Inflammatory macrophage treated with lipopolysaccharide for 4 hours (primary cell): Measurements from ENCODE around the gene HES5.

Source experiments
- DNase-seq: peaks from one replicate; pipeline ENCODE4 v3.0.0-alpha.2; 2020

Gene HES5

DNA sequence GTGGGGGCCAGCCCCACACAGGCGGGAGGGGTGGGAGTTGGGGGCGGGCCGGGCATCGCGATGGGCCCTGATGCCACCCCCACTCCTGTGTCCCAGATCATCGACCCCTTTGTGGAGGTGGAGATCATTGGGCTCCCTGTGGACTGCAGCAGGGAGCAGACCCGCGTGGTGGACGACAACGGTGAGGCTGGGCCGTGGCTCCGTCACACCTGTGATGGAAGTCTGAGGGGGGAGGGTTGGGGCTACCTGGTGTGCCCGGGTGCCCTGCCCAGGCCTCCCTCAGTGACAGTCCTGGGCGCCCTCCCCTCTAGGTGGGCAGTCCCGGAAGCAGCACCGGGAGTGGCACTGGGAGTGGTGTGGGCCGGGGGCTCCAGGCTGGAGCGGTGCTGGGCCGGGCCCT is 31.4 kb downstream of the HES5 start:
- DNase-seq, result no peak

DNA sequence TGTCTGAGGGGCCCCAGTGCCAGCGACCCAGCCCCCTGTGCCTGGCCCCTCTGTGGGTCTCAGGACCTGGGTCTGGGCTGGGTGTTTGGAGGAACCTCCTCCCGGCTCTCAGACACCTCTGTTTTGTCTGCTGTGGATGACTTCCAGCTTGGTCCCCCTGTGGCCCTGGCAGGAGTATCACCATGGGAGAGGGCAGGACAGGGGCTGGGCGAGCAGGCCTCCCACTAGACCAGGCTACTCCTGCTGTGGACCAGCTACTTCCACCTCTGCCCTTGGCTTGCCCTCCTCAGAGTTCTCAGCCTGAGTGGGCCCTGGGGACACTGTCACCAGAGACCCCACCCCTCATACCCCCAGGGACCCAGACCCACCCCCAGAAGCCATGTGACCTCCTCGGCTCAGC is 32.2 kb downstream of the HES5 start:
- no peak for DNase-seq

GRCh38 chr1:2496746-2497145 is 33.3 kb downstream of the HES5 start:
- no peak for DNase-seq

DNA sequence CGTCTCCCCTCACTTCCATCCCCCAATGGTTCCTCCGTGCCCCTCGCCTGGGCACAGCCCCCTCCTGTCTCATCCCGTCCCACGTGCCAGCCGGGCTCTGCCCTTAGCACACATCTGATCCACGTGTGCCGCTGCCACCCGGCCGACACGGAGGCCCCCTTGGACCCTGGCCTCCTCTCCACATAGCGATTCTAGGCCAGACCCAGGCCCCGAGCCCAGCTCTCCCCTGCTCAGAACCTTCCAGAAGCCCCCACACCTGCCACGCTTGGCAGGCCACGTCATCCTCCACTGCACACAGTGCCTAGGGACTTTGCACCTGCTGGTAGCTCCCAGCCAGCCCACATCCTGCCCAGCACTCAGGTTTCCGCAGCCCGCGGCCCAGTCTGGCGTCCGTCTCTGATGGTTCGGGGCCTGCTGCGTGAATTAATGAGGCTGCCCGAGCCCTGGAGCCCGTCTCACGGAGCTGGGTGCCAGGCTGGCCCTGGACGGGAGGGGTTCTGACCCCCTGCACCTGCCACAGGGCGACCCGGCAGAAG is 33.9 kb downstream of the HES5 start:
- no peak for DNase-seq

DNA sequence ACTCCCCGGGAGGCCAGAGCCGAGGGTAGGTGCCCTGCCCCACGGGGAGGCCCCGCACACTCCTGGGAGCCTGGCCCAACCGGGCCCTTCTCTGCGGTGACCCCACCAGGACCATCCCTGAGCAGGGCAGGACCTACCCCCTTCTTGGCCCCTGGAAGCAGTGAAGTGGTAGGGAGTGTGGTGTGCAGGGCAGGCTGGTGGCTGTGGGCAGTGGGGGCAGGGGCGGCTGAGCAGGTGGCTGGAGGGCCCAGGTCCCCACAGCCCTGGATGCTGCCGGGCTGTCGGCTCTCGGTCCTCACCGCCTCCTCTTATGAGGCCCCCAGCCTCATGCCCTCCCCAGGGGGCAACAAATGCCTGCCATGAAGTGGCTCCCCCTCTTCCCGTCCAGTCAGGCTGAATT is 34.5 kb downstream of the HES5 start:
- no peak for DNase-seq

- DNase-seq, result no peak
Measured at GRCh38 chr1:2495026-2495425, 35.0 kb downstream of the HES5 start.

- DNase-seq, result no peak
Measured at GRCh38 chr1:2494323-2494693, 35.8 kb downstream of the HES5 start.

DNA sequence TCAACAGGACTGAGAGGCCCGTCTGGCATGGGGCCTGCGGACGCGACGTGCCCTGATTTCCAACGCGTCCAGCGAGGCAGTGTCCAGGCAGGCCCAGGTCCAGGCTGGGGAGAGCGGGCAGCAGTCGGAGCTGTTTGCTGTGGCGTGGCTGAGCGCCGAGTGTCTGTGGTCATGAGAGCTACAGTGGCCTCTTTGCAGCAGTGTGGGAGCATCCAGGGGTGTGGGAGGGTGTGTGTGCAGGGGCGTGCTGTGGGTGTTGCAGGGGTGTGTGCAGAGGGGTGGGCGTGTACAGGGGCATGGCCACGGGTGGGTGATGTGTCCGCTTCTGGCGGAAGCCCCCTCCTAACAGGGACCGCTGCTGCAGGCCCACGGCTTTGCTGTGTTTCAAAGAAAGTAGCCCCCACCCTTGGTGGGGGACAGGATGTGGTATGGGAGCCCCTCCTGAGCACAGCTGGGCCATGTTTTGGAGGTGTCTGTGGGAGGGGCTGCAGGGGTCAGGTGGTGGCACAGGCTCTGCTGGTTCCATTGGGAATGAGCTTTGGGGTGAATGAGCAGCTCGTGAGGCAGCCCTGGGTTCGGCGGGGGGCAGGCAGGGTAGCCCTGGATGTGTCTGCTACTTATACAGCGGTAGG is 36.3 kb downstream of the HES5 start:
- DNase-seq, result no peak

DNA sequence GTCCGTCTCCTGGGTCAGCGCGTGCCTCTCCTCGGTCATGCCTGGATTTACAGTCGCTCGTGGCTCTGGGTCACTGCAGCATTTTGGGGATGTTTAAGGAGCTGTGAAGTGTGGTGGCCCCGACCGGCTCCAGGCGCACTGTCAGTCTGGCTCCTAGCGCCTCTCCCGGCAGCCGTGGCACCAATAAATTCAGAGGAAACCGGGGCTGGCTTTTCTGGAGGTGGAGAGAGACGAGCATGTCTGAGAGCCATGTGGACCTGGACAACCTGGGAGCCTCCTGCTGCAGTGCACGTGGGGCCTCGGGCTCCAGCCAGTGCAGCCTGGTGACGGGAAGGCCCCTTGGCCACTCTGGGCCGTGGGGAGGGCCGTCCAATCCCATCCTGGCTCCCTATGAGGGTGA is 36.8 kb downstream of the HES5 start:
- no peak for DNase-seq

DNA sequence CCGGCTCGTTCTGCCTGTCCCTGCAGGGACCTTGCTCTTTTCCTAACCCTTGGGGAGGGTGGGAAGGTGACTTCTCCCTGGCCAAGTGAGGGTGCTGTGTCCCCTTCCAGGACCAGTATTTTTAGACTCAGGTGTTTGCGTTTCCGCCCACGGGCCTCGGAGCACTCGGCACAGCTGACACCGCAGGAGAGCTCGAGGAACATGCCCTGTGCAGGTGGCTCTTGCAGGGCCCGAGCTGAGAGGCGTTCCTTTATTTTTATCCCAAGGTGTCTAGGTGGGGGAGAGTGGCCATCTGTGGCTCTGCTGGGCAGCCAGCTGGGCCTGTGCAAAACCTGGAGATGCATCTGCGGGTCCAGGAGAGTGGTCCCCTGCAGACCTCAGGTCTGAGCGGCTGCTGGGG is 38.0 kb downstream of the HES5 start:
- no peak for DNase-seq

DNA sequence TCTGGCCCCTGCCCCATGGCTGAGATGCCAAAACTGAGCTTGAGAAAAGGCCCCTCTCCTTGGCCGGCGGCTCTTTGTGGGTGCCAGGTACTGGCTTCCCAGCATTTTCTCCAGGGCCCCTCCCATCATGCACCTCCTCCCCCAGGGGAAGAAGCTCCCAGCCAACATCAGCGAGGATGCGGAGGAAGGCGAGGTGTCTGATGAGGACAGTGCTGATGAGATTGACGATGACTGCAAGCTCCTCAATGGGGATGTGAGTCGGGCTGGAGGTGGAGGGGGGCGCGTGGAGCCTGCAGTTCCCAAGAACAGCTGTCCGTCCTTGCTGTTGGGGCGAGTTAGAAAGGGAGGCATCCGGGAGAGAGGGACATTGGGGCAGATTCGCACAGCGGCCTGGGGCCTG is 40.4 kb downstream of the HES5 start:
- no peak for DNase-seq

DNA sequence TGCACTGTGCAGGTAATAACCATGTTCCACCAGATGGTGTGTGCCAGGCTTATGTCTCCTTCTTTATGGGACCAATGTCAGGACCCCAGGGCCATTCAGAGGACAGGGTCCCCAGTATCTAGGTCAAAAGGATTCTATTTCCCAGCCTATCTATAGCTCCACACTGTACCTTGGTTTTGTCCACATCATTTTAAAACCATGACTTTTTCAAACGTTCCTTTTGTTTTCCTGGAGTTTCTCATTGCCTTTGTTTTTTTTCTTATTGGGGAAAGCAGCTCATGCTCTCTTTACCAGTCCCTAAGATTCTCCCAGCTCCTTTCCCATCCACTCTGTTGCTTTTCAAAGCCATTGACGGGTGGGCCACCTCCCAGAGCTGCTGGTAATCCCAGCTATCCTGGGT is 41.4 kb downstream of the HES5 start:
- DNase-seq, result no peak

DNA sequence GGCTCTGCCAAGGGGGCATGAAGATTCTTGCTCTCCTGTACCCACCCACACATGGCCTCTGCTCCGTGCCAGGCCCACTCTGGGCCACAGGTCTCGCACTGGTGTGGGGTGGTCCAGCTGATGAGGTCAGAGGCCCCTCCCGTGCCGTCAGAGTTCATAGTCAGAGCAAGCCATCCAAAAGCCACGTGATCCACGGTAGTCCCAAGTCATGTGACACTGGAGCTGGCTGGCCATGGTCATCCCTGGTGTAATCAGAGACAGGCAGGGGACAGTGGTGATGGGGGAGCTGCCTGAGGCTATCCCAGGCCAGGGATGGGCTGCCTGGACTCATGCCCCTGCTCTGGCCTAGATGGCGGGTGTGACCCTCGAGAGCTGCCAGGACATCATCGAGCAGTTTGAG is 43.5 kb downstream of the HES5 start:
- DNase-seq, result no peak

DNA sequence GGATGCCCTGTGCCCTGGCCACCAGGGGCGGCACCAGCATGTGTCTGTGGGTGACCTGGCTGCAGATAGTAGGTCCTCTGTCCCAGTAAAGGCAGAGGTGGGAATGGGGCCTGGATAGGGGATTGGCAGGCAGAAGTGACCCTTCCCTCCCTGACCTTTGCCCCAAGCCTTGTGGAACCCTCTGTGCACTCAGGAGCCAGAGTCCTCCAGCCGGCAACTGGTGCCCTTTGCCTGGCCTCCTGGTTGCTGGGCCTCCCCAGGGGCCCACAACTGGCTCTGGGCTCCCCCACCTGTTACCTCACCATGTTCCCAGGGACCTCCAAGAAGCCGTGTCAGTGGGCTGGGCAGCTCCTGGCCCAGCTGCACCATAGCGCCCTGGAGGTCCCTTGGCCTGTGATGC is 44.0 kb downstream of the HES5 start:
- no peak for DNase-seq

- DNase-seq, result no peak
Measured at GRCh38 chr1:2483970-2484369, 46.1 kb downstream of the HES5 start.

- DNase-seq, result no peak
Measured at GRCh38 chr1:2483026-2483425, 47.0 kb downstream of the HES5 start.

GRCh38 chr1:2482588-2482987 is 47.5 kb downstream of the HES5 start:
- DNase-seq, result no peak

DNA sequence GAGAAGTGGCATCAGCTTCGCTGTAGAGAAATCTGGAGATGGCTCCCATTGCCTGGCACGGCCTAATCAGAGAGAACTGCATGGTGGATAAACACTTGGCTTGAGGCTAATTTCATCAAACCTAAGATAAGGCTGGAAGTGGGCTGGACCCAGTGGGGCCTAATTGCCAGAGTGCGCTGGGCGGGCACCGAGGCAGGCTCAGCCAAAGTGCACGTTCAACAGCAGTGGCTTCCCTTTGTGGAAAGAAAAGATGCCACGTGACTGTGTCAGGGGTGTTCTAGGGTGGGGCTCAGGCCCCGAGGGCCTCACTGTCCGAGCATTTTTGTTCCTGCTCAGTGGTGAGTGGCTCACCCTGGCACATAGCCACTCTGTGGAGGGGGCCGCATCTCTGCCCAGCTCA is 48.2 kb downstream of the HES5 start:
- no peak for DNase-seq

DNA sequence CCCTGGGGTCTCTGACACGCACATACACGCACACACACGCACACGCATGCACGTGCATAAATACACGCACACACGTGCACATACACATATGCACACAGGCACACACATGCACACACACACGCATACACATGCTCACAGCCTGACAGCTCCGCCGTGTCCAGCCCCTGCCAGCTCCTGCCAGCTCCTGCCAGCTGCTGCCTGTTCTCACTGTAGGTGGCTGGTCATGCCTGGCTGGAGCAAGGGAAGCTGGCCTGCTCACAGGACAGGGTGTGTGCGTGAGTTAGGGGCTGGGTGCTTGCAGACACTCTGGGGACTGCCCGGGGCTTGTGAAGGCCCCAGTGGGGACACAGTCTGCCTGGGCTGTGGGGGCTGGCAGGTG is 49.1 kb downstream of the HES5 start:
- DNase-seq, result no peak

DNA sequence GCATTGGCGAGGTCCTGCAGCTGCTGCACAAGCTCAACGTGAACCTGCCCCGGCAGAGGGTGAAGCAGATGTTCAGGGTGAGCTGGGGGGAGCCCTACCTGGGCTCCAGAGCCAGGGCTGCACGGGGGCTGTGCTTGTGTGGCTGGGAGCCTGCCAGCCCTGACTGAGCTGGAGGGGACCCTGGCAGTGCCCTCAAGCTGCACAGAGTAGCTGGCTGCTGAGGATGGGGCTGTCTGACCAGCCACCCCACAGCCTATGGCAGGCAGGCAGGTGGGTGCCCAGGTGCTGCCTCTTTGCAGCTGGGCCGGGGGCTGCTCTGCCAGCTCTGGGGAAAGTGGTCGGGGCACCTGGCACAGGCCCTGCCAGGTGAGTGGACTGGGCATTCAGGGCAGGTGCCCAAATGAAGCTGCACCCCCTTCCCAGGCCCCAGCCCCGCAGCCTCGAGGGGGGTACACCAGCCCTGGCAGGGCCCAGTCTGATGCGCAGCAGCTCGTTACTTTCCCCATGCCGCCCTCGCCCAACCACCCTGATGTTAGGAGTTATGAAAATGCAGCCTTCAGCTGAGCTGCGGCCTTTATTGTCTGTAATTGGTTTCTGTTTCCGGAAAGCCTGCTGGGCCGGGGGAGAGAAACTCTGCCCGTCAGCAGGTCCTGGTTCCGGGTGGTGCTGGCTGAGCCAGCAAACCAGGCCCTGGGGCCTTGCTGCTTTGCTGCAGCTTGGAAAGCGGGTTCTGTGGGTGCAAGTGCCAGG is 49.7 kb downstream of the HES5 start:
- DNase-seq, result no peak

DNA sequence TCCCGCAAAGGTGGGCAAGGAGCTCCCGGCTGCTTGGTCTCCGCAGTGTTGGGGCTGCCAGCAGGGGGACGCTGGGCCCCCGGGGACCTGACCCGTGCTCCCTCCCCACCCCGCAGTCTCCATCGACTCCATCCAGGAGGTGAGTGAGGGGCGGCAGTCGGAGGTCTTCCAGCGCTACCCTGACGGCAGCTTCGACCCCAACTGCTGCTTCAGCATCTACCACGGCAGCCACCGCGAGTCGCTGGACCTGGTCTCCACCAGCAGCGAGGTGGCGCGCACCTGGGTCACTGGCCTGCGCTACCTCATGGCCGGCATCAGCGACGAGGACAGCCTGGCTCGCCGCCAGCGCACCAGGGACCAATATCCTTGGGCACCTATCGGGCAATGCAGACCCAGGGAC is 50.4 kb downstream of the HES5 start:
- no peak for DNase-seq

DNA sequence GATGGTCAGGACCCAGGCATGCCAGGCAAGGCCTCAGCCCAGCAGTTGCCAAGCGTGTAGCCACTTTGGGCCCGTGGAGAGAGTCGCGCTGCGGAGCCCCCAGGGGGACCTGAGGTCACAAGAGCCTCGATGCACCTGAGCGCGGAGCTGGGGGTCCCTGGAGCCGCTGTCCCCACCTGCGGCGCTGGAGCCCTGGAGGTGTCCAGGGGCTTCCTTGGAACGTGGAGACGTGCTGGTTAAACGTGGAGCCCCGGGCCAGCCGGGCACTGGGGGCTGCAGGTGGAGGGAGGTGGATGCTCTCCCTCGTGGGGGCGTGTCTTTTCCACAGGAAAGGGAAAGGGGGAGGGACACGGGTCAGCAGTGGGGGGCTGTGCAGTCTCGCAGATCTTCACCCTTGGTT is 50.9 kb downstream of the HES5 start:
- DNase-seq, result no peak
